ENCODE results near the gene MBNL2. TPM values are rescaled to one million over a fixed set of nuclear protein-coding genes. Genes with fewer than 3 reads are reported as not detected.

Gene MBNL2
- total RNA-seq, 4 donors from 2014 or later: 50.7 to 115 (median 72.0) TPM

DNA sequence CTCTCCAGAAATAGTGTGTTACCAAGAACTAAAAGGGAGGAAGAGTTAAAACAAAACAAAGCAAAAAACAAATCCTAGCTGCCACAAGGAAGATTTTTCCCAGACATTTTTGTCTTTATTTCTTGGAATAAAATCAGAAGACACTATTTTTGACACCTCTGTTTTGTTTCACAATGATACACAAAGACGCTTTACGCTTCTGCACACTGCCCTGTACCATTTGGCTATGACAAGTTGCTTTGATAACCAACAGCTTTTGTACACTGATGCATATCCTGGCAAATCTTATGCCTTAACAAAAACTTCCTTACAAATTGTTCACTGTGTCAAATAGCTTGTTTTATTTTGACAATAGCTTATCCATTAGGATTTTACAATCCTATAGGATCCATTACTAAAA is 108.3 kb downstream of the MBNL2 start:
- intact Hi-C loops (cut with DNase I; ENCODE audit: low total_unique reads): no loop called here
- no peaks in the 10 kb centered on the region for H3K36me3 ChIP-seq
- H3K27ac ChIP-seq: no peak overlapping the region
- no peak for DNase-seq
- H3K9me3 ChIP-seq: no peaks in the 10 kb centered on the region
- H3K4me3 ChIP-seq: no peak overlapping the region
- H3K4me1 ChIP-seq: no peaks in the 10 kb centered on the region
- TF ChIP-seq, protein P1, sequence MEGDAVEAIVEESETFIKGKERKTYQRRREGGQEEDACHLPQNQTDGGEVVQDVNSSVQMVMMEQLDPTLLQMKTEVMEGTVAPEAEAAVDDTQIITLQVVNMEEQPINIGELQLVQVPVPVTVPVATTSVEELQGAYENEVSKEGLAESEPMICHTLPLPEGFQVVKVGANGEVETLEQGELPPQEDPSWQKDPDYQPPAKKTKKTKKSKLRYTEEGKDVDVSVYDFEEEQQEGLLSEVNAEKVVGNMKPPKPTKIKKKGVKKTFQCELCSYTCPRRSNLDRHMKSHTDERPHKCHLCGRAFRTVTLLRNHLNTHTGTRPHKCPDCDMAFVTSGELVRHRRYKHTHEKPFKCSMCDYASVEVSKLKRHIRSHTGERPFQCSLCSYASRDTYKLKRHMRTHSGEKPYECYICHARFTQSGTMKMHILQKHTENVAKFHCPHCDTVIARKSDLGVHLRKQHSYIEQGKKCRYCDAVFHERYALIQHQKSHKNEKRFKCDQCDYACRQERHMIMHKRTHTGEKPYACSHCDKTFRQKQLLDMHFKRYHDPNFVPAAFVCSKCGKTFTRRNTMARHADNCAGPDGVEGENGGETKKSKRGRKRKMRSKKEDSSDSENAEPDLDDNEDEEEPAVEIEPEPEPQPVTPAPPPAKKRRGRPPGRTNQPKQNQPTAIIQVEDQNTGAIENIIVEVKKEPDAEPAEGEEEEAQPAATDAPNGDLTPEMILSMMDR (IDR thresholded peaks at IDR 0.05): no peak
- no peak for TF ChIP-seq POLR2A (IDR thresholded peaks at IDR 0.05)
- no peaks in the 10 kb centered on the region for H3K27me3 ChIP-seq

DNA sequence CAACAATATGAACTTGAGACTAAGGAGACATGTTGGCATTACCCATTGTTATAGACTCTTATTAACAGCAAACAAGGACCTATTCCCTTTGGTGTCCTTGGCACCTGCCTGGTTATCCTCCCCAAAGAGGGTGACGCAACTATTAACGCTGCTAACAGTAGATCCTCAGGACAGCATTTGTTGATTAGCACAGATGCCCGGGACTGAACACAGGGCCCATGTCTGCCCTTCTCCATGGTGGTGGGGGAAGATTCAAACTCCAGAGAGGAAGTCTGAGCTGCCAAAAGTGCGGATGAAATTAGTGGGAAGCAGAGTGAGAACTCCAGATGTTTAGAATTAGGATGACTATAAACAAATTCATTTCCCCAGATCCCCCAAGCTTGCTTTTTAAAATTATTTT is 110.6 kb downstream of the MBNL2 start:
- H3K27me3 ChIP-seq: no peaks in the 10 kb centered on the region
- intact Hi-C loops (cut with DNase I; ENCODE audit: low total_unique reads): no loop called here
- H3K4me3 ChIP-seq: no peak overlapping the region
- TF ChIP-seq, protein P1 (IDR thresholded peaks at IDR 0.05): no peak
- TF ChIP-seq POLR2A (IDR thresholded peaks at IDR 0.05): no peak
- H3K9me3 ChIP-seq: no peaks in the 10 kb centered on the region
- no peaks in the 10 kb centered on the region for H3K36me3 ChIP-seq
- H3K27ac ChIP-seq: no peak overlapping the region
- no peak for DNase-seq
- no peaks in the 10 kb centered on the region for H3K4me1 ChIP-seq

DNA sequence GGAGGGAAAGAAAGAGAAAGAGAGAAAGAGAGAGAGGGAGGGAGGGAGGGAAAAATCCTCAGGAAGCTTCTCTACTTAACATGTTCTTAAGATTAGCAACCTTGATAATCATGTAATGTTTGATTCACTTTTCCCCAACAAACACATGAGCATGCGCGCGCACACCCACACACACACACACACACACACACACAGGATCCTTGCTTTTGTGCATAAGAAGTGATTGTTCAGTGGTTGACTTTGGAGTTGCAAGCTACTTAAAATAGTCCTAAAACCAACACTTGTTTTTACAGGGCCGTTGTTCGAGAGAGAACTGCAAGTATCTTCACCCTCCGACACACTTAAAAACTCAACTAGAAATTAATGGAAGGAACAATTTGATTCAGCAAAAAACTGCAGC is 111.8 kb downstream of the MBNL2 start:
- Histone ChIP-seq H3K27ac (no peak overlapping the region), H3K36me3 (no peaks in the 10 kb centered on the region), H3K27me3 (no peaks in the 10 kb centered on the region), H3K4me3 (no peak overlapping the region), H3K4me1 (no peaks in the 10 kb centered on the region), H3K9me3 (no peaks in the 10 kb centered on the region)
- TF ChIP-seq, protein P1 (IDR thresholded peaks at IDR 0.05): no peak
- TF ChIP-seq POLR2A (IDR thresholded peaks at IDR 0.05): no peak
- intact Hi-C loops (cut with DNase I; ENCODE audit: low total_unique reads): no loop called here
- DNase-seq: no peak

DNA sequence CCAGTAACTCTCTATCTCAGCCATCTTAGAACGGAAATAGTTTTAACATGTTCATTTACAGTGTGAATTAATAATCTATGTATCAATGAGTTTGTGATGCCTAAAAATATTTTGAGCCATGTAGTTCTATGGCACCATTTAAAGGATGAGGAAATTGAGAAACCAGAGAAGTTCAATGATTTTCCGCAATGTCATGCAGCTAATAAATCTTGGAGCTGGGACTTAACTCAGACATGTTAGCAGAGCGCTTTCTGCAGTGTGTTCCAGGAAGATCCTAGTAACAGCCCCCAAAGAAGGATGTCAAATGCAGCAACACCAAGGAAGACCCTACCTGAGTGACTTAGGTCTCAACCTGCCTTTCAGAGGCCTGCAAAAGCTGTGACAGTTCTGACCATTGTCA is 112.6 kb downstream of the MBNL2 start:
- no peak for TF ChIP-seq POLR2A (IDR thresholded peaks at IDR 0.05)
- TF ChIP-seq, protein P1 (IDR thresholded peaks at IDR 0.05): no peak
- Histone ChIP-seq H3K9me3 (no peaks in the 10 kb centered on the region), H3K4me1 (no peaks in the 10 kb centered on the region), H3K36me3 (no peaks in the 10 kb centered on the region), H3K4me3 (no peak overlapping the region), H3K27me3 (no peaks in the 10 kb centered on the region), H3K27ac (peak overlapping the region in 1 of 2 donors; percentile 7)
- no peak for DNase-seq
- intact Hi-C loops (cut with DNase I; ENCODE audit: low total_unique reads): no loop called here

DNA sequence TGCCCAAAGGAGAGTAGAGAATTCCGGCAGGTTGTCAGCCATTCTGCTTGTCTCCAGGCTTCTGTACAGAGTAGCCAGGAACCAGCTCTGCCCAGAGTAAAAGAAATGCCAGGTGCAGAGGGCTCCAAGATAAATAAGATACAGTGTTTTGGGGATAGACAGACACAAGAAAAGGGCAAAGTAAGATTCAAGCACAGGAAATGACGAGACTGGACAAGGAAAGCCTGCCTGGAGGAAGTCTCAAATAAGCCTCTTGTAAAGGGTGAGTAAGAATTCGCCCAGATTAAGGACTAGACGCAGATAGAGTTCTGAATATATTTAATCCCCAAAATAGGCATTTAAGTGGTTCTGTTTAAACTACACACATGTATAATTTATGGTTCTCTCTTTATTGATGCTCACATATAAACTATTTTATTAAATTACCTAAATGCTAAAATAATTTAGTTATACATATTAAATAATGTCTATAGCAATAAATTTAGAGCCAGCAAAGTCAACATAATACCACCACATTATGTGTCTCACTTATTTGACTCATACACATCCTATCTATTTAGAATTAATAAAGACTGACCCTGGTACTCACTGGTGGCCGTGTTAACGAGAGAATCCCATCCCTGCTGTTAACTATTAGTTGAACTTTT is 113.5 kb downstream of the MBNL2 start:
- Histone ChIP-seq H3K27me3 (no peaks in the 10 kb centered on the region), H3K4me3 (no peak overlapping the region), H3K9me3 (no peaks in the 10 kb centered on the region), H3K27ac (peak overlapping the region in 1 of 2 donors; percentile 7), H3K36me3 (no peaks in the 10 kb centered on the region), H3K4me1 (no peaks in the 10 kb centered on the region)
- intact Hi-C loops (cut with DNase I; ENCODE audit: low total_unique reads): no loop called here
- TF ChIP-seq, protein P1 (IDR thresholded peaks at IDR 0.05): no peak
- TF ChIP-seq POLR2A (IDR thresholded peaks at IDR 0.05): no peak
- no peak for DNase-seq

Data from uterus (tissue), 4 donors.